NCI-H82 treated with DMSO at 0.1 percent for 48 hours (cell line): ENCODE results near the gene TMEM156.
"Not testable (repeated sequence)": the region's sequence is repeated elsewhere in the genome, so short reads cannot be mapped to it uniquely, and the experiment has no call there.

ENCODE experiments used
- DNase-seq: peaks from one replicate; lab custom pipeline; 2025; ENCODE audit not compliant: unreplicated experiment; lab: John Stamatoyannopoulos, UW

Gene TMEM156

GRCh38 chr4:38958453-38959190 is 73.6 kb downstream of the TMEM156 start:
- no peak for DNase-seq

GRCh38 chr4:38957893-38958292 is 74.3 kb downstream of the TMEM156 start:
- DNase-seq: no peak

GRCh38 chr4:38957261-38957815 is 74.9 kb downstream of the TMEM156 start:
- no peak for DNase-seq

GRCh38 chr4:38955957-38956356 is 76.3 kb downstream of the TMEM156 start:
- DNase-seq: no peak

GRCh38 chr4:38954727-38955126 is 77.5 kb downstream of the TMEM156 start:
- DNase-seq: no peak

GRCh38 chr4:38952017-38952416 is 80.2 kb downstream of the TMEM156 start:
- no peak for DNase-seq

- DNase-seq: no peak
Observed at GRCh38 chr4:38951598-38951997, 80.6 kb downstream of the TMEM156 start.

GRCh38 chr4:38950734-38951133 is 81.5 kb downstream of the TMEM156 start:
- DNase-seq: no peak

GRCh38 chr4:38950159-38950558 is 82.0 kb downstream of the TMEM156 start:
- DNase-seq: no peak

- DNase-seq: no peak
Observed at GRCh38 chr4:38949411-38950051, 82.7 kb downstream of the TMEM156 start.

GRCh38 chr4:38948551-38948950 is 83.7 kb downstream of the TMEM156 start:
- no peak for DNase-seq

- DNase-seq: no peak
Observed at GRCh38 chr4:38946919-38947318, 85.3 kb downstream of the TMEM156 start.

GRCh38 chr4:38944440-38944839 is 87.8 kb downstream of the TMEM156 start:
- DNase-seq: no peak

GRCh38 chr4:38943343-38943742 is 88.9 kb downstream of the TMEM156 start:
- DNase-seq: no peak

GRCh38 chr4:38941906-38942305 is 90.3 kb downstream of the TMEM156 start:
- DNase-seq: not testable (repeated sequence)

GRCh38 chr4:38940476-38940875 is 91.7 kb downstream of the TMEM156 start:
- no peak for DNase-seq

GRCh38 chr4:38939165-38939564 is 93.0 kb downstream of the TMEM156 start:
- no peak for DNase-seq

- DNase-seq: no peak
Observed at GRCh38 chr4:38935391-38936073, 96.7 kb downstream of the TMEM156 start.

- DNase-seq: no peak
Observed at GRCh38 chr4:38931125-38931524, 101.1 kb downstream of the TMEM156 start.

- DNase-seq: no peak
Observed at GRCh38 chr4:38930707-38931106, 101.5 kb downstream of the TMEM156 start.

GRCh38 chr4:38930204-38930603 is 102.0 kb downstream of the TMEM156 start:
- peak; percentile 60 for DNase-seq

GRCh38 chr4:38928974-38929373 is 103.2 kb downstream of the TMEM156 start:
- DNase-seq: no peak
